Measurements from ENCODE around the gene SLC1A7. TPM values are rescaled to one million over a fixed set of nuclear protein-coding genes. Genes with fewer than 3 reads are reported as not detected.

SLC1A7 gene
- total RNA-seq, 1 donor from 2014 or later, result not detected

DNA sequence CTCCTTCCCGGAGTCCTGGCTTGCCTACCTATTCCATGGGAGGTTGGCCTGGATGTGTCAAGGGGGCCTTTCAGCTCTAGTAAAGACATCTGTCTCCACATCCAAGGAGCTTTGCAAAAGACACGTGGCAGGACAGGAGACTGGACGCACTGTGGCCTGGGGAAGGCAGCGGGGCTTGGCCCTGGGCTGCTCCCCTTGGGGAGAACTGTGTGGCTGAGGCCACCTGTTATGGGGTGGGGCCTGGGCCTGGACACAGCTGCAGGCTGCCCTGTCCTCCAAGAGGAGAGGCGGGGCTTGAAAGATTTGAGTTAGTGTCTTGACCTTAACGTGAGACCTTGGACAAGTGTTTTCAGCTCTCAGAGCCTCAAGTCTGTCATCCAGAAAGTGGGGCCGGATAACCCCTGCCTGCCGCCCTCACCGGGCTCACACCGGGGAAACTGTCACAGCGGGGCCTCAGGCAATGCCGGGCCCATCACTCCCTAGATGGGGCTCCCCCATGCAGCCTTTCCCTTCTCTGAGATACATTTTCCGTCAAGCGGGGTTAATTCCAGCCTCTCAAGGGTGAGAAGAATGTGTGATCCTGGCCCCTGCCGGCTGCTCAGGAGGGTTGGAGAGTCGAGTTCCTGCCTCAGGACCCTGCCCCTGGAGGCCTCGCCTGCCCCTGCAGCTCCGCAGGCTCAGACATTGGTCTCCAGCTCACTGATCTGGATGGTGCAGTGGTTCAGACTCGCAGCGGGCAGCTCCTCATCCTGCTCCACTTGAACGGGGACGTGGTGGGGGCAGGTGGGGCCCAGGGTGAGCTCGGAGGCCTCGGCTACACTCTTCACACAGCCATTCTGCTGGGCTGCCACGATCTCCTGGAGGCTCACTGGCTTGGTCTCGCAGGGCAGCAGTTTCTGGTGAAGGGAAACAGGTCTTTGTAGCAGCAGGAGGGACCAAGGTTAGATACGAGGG, 54.8 kb downstream of the SLC1A7 start:
- Mint-ChIP-seq H3K4me3 (ENCODE audit: unreplicated experiment) (no peak overlapping the region), H3K36me3 (ENCODE audit: unreplicated experiment) (peaks cover 1% of the 10 kb centered on the region), H3K27me3 (ENCODE audit: unreplicated experiment) (no peaks in the 10 kb centered on the region), H3K4me1 (ENCODE audit: unreplicated experiment) (peaks cover 20% of the 10 kb centered on the region), H3K27ac (ENCODE audit: unreplicated experiment) (no peak overlapping the region), H3K9me3 (ENCODE audit: unreplicated experiment) (no peaks in the 10 kb centered on the region)
- no peak for DNase-seq (ENCODE audit: extremely low spot score, unreplicated experiment)
- TF ChIP-seq, protein P1, sequence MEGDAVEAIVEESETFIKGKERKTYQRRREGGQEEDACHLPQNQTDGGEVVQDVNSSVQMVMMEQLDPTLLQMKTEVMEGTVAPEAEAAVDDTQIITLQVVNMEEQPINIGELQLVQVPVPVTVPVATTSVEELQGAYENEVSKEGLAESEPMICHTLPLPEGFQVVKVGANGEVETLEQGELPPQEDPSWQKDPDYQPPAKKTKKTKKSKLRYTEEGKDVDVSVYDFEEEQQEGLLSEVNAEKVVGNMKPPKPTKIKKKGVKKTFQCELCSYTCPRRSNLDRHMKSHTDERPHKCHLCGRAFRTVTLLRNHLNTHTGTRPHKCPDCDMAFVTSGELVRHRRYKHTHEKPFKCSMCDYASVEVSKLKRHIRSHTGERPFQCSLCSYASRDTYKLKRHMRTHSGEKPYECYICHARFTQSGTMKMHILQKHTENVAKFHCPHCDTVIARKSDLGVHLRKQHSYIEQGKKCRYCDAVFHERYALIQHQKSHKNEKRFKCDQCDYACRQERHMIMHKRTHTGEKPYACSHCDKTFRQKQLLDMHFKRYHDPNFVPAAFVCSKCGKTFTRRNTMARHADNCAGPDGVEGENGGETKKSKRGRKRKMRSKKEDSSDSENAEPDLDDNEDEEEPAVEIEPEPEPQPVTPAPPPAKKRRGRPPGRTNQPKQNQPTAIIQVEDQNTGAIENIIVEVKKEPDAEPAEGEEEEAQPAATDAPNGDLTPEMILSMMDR (IDR thresholded peaks at IDR 0.05), result no peak

DNA sequence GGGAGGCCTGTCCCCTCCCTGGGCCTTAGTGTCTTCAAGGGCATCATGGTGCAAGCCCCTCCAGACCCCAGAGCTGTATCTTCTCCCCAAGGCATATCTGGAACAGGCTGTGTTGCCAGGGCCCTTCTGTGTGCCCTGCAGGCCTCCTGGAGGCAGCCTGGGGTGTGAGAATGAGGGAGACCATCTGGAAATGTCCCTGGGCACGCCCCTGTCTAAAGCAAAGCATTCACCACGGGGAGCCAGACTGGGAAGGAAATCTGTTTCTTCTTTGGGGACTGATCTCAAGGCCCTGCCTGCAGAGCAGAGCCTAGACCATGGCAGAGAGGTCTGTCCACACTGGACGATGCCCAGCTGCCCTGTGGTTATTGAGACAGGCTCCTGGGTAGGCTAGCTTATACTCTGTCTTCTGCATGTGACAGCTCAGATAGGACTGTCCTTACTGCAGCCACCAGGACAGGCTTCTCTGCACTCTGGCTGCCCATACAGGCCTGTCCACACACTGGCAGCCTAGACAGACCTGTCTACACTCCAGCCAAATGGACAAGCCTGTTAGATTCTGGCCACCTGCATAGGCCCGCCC, 55.9 kb downstream of the SLC1A7 start:
- no peak overlapping the region for H3K4me3 Mint-ChIP-seq (ENCODE audit: unreplicated experiment)
- peaks cover 20% of the 10 kb centered on the region for H3K4me1 Mint-ChIP-seq (ENCODE audit: unreplicated experiment)
- H3K27ac Mint-ChIP-seq (ENCODE audit: unreplicated experiment), result no peak overlapping the region
- H3K9me3 Mint-ChIP-seq (ENCODE audit: unreplicated experiment), result no peaks in the 10 kb centered on the region
- TF ChIP-seq, protein P1 (IDR thresholded peaks at IDR 0.05), result no peak
- no peak for DNase-seq (ENCODE audit: extremely low spot score, unreplicated experiment)
- peaks cover 1% of the 10 kb centered on the region for H3K36me3 Mint-ChIP-seq (ENCODE audit: unreplicated experiment)
- H3K27me3 Mint-ChIP-seq (ENCODE audit: unreplicated experiment), result no peaks in the 10 kb centered on the region

DNA sequence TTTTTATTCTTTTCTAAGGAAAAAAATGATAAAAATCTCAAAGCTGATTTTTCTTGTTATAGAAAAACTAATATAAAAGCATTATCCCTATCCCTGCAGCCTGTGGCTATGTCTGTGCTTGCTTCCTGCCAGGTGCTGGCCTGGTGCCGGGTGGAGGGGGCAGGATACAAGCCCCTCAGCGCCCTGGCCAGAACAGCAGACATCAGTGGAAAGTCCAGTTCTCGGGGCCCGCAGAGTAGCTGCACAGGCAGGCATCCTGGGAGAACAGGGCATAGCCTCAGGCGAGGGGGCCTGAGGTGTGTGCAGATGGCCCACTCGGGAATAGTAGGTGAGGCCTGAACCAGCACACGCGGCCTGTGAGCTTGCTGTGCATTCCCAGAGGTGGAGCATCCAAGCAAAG, 57.0 kb downstream of the SLC1A7 start:
- peaks cover 1% of the 10 kb centered on the region for H3K36me3 Mint-ChIP-seq (ENCODE audit: unreplicated experiment)
- no peaks in the 10 kb centered on the region for H3K27me3 Mint-ChIP-seq (ENCODE audit: unreplicated experiment)
- no peaks in the 10 kb centered on the region for H3K9me3 Mint-ChIP-seq (ENCODE audit: unreplicated experiment)
- H3K4me1 Mint-ChIP-seq (ENCODE audit: unreplicated experiment), result peaks cover 18% of the 10 kb centered on the region
- DNase-seq (ENCODE audit: extremely low spot score, unreplicated experiment), result no peak
- TF ChIP-seq, protein P1 (IDR thresholded peaks at IDR 0.05), result no peak
- no peak overlapping the region for H3K27ac Mint-ChIP-seq (ENCODE audit: unreplicated experiment)
- no peak overlapping the region for H3K4me3 Mint-ChIP-seq (ENCODE audit: unreplicated experiment)

DNA sequence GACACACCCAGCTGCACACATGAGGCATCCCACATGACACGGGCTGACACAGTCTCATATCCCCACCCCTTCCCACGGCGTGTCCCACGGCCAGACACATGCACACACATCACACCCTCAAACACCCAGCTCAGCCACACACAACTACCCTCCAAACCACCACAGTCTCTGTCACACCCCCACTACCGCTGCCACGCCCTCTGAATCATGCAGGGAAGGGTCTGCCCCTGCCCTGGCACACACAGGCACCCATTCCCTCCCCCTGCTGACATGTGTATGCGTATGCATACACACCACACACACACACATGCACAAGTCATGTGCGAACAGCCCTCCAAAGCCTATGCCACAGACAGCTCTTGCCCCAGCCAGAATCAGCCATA, 57.9 kb downstream of the SLC1A7 start:
- TF ChIP-seq, protein P1 (IDR thresholded peaks at IDR 0.05), result no peak
- Mint-ChIP-seq H3K9me3 (ENCODE audit: unreplicated experiment) (no peaks in the 10 kb centered on the region), H3K4me1 (ENCODE audit: unreplicated experiment) (peaks cover 18% of the 10 kb centered on the region), H3K4me3 (ENCODE audit: unreplicated experiment) (no peak overlapping the region), H3K36me3 (ENCODE audit: unreplicated experiment) (peaks cover 1% of the 10 kb centered on the region), H3K27me3 (ENCODE audit: unreplicated experiment) (no peaks in the 10 kb centered on the region), H3K27ac (ENCODE audit: unreplicated experiment) (no peak overlapping the region)
- DNase-seq (ENCODE audit: extremely low spot score, unreplicated experiment), result no peak

All from osteocyte (in vitro differentiated cells).